Chondrocyte (in vitro differentiated cells): Measurements from ENCODE around the gene PDZRN4. TPM values are rescaled to one million over a fixed set of nuclear protein-coding genes. Genes with fewer than 3 reads are reported as not detected.

Experiments
- DNase-seq: peaks from one replicate; pipeline ENCODE4 v3.0.0; 2021; ENCODE audit warnings: mixed read lengths, low spot score
- H3K27ac Mint-ChIP-seq: one replicate; pipeline ENCODE4 v1.8.0; 2021; ENCODE audit warnings: mild to moderate bottlenecking, moderate library complexity, mixed read lengths; ENCODE audit not compliant: unreplicated experiment
- H3K27me3 Mint-ChIP-seq: 2 replicates; pipeline ENCODE4 v1.8.0; 2021; ENCODE audit warnings: low read depth, mixed read lengths
- H3K36me3 Mint-ChIP-seq: 2 replicates; pipeline ENCODE4 v1.8.0; 2021; ENCODE audit warnings: low read depth, mixed read lengths
- H3K4me1 Mint-ChIP-seq: 2 replicates; pipeline ENCODE4 v1.8.0; 2021; ENCODE audit warnings: low read depth, mild to moderate bottlenecking, mixed read lengths
- H3K4me3 Mint-ChIP-seq: one replicate; pipeline ENCODE4 v1.8.0; 2021; ENCODE audit warnings: mild to moderate bottlenecking, moderate library complexity, mixed read lengths; ENCODE audit not compliant: unreplicated experiment
- H3K9me3 Mint-ChIP-seq: 2 replicates; pipeline ENCODE4 v1.8.0; 2021; ENCODE audit warnings: low read depth, mixed read lengths
- total RNA-seq: library from RNA; stranded (reverse); gene quantifications from 3 replicates; pipeline ENCODE4 v1.2.1, GENCODE V29; 2021
- TF ChIP-seq, protein P1 (sequence below): fragments of 200-600 bp; sonication (generic); IDR thresholded peaks from 2 replicates; pipeline ENCODE4 v1.5.0; 2021; ENCODE audit warnings: antibody characterized with exemption, mild to moderate bottlenecking, moderate library complexity

Gene PDZRN4
- total RNA-seq, 1 donor from 2014 or later: 0.25 TPM

GRCh38 chr12:41212625-41213024, 24.5 kb downstream of the PDZRN4 start:
- DNase-seq: no peak
- H3K27me3 Mint-ChIP-seq: no peaks in the 10 kb centered on the region
- no peaks in the 10 kb centered on the region for H3K9me3 Mint-ChIP-seq
- peaks cover 1% of the 10 kb centered on the region for H3K4me1 Mint-ChIP-seq
- TF ChIP-seq, protein P1, sequence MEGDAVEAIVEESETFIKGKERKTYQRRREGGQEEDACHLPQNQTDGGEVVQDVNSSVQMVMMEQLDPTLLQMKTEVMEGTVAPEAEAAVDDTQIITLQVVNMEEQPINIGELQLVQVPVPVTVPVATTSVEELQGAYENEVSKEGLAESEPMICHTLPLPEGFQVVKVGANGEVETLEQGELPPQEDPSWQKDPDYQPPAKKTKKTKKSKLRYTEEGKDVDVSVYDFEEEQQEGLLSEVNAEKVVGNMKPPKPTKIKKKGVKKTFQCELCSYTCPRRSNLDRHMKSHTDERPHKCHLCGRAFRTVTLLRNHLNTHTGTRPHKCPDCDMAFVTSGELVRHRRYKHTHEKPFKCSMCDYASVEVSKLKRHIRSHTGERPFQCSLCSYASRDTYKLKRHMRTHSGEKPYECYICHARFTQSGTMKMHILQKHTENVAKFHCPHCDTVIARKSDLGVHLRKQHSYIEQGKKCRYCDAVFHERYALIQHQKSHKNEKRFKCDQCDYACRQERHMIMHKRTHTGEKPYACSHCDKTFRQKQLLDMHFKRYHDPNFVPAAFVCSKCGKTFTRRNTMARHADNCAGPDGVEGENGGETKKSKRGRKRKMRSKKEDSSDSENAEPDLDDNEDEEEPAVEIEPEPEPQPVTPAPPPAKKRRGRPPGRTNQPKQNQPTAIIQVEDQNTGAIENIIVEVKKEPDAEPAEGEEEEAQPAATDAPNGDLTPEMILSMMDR: no peak
- H3K36me3 Mint-ChIP-seq: no peaks in the 10 kb centered on the region
- no peak overlapping the region for H3K4me3 Mint-ChIP-seq
- no peak overlapping the region for H3K27ac Mint-ChIP-seq

DNA sequence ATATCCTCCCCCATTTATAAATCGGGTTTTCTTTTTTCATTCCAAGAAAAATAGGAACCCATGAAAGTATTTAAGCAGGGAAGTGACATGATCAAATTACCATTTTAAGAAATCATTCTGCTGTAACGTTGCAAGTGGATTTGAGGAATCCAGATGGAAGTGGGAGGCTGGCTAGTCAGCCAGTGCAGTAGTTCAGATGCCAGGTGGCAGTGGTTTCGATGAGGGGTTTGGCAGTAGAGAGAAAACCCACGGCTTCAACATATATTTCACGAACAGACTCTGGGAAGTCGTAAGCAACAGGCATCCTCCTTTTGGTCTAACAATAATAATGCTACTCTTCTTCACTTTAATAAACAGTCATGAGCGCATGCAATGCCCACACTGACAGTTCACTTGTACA, 25.0 kb downstream of the PDZRN4 start:
- Mint-ChIP-seq H3K27me3 (no peaks in the 10 kb centered on the region), H3K4me3 (no peak overlapping the region), H3K9me3 (no peaks in the 10 kb centered on the region), H3K4me1 (peaks cover 3% of the 10 kb centered on the region), H3K27ac (no peak overlapping the region), H3K36me3 (no peaks in the 10 kb centered on the region)
- TF ChIP-seq, protein P1: no peak
- no peak for DNase-seq

DNA sequence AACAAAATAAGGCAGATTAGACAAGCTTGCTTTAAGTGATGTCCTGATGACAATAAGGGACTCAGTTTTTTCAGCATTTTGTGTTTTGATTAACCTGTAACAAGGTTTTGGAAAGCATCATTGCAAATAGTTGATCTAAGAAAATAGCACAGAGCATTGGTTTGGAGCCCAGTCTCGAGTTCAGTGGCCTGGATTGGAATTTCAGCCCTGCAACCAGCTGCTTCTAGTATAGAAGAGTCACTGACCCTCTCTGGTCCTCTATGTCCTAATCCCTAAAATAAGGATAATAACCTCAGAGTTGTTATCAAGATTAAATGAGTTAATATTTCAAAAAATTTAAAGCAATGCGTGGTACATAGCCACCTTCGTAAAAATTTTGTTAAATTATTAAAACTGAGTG, 25.5 kb downstream of the PDZRN4 start:
- Mint-ChIP-seq H3K4me3 (no peak overlapping the region), H3K27me3 (no peaks in the 10 kb centered on the region), H3K9me3 (no peaks in the 10 kb centered on the region), H3K36me3 (no peaks in the 10 kb centered on the region), H3K4me1 (peaks cover 3% of the 10 kb centered on the region), H3K27ac (no peak overlapping the region)
- no peak for DNase-seq
- TF ChIP-seq, protein P1: no peak

GRCh38 chr12:41217727-41218126, 29.6 kb downstream of the PDZRN4 start:
- H3K27ac Mint-ChIP-seq: no peak overlapping the region
- no peaks in the 10 kb centered on the region for H3K36me3 Mint-ChIP-seq
- peaks cover 4% of the 10 kb centered on the region for H3K9me3 Mint-ChIP-seq
- H3K4me3 Mint-ChIP-seq: no peak overlapping the region
- no peak for DNase-seq
- peaks cover 10% of the 10 kb centered on the region for H3K4me1 Mint-ChIP-seq
- no peaks in the 10 kb centered on the region for H3K27me3 Mint-ChIP-seq
- TF ChIP-seq, protein P1: no peak

- Mint-ChIP-seq H3K27ac (no peak overlapping the region), H3K4me3 (no peak overlapping the region), H3K27me3 (no peaks in the 10 kb centered on the region), H3K9me3 (peaks cover 4% of the 10 kb centered on the region), H3K4me1 (peaks cover 10% of the 10 kb centered on the region), H3K36me3 (no peaks in the 10 kb centered on the region)
- DNase-seq: no peak
- TF ChIP-seq, protein P1: no peak
Measured at GRCh38 chr12:41220931-41221330, 32.8 kb downstream of the PDZRN4 start.
